Stimulated activated CD8-positive, alpha-beta memory T cell treated with anti-CD3 and anti-CD28 coated beads, Interleukin-4, amount 100 ng/mL, for 1 hour (primary cell): ENCODE data around the gene TPPP.
A peak's percentile ranks its signal among the peaks of the same experiment; 100 is the strongest.

Experiments
- DNase-seq, 2 donors: peaks; one replicate each; pipeline ENCODE4 v3.0.0-alpha.2; 2020; ENCODE audit warnings: low read depth in 2 of 2, low spot score in 1 of 2

TPPP gene

GRCh38 chr5:627840-628239 is 65.3 kb downstream of the TPPP start:
- DNase-seq: no peak

- no peak for DNase-seq
Measured at GRCh38 chr5:626850-627249, 66.3 kb downstream of the TPPP start.

GRCh38 chr5:625516-625915 is 67.6 kb downstream of the TPPP start:
- no peak for DNase-seq

GRCh38 chr5:624951-625230 is 68.3 kb downstream of the TPPP start:
- DNase-seq: no peak

GRCh38 chr5:624118-624950 is 68.8 kb downstream of the TPPP start:
- DNase-seq: no peak

- no peak for DNase-seq
Measured at GRCh38 chr5:623531-623930, 69.6 kb downstream of the TPPP start.

GRCh38 chr5:622946-623522 is 70.1 kb downstream of the TPPP start:
- DNase-seq: no peak

- DNase-seq: no peak
Measured at GRCh38 chr5:622359-622758, 70.8 kb downstream of the TPPP start.

GRCh38 chr5:621341-621761 is 71.8 kb downstream of the TPPP start:
- DNase-seq: no peak

GRCh38 chr5:620586-621180 is 72.5 kb downstream of the TPPP start:
- no peak for DNase-seq

GRCh38 chr5:620152-620551 is 73.0 kb downstream of the TPPP start:
- no peak for DNase-seq

GRCh38 chr5:619444-619843 is 73.7 kb downstream of the TPPP start:
- DNase-seq: no peak

GRCh38 chr5:618450-618849 is 74.7 kb downstream of the TPPP start:
- no peak for DNase-seq

GRCh38 chr5:617896-618295 is 75.3 kb downstream of the TPPP start:
- DNase-seq: no peak

- DNase-seq: no peak
Measured at GRCh38 chr5:616484-617039, 76.6 kb downstream of the TPPP start.

- DNase-seq: no peak
Measured at GRCh38 chr5:612498-613424, 80.4 kb downstream of the TPPP start.

- peak; percentile 81 to 90 for DNase-seq
Measured at GRCh38 chr5:611731-612486, 81.2 kb downstream of the TPPP start, which contains the start of gene CEP72. Gene CEP72, plus strand, starts transcription at chr5:612340. Its CDS starts 22 bp downstream, at chr5:612362.

GRCh38 chr5:610744-611730 is 82.1 kb downstream of the TPPP start:
- no peak for DNase-seq

- DNase-seq: no peak
Measured at GRCh38 chr5:610011-610743, 83.0 kb downstream of the TPPP start.
